Measurements from ENCODE around the gene ANKRD44. TPM values are rescaled to one million over a fixed set of nuclear protein-coding genes. Genes with fewer than 3 reads are reported as not detected.

Gene ANKRD44
- total and polyA plus RNA-seq, 2 of the 8 experiments (the other 6 are each of a cell fraction or from before 2014, with no cell fraction given) = 1.2 to 1.3 TPM

DNA sequence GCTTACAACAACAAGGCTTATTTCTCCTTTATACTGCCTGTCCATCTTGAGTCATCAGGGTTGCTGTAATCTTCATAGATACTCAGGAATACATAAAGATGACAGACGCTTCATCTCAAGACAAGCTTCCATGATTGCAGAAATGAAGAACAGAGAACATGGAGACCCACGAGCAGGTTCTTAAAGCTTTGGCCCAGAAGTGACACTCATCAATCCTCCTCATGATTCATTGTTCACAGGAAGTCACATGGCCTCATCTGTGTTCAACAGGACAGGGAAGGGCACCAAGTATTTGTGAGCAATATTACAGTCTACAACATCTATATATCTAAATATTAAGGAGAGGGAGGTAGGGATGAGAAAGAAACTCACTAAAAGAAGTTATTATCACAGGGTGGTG, 347.5 kb downstream of the ANKRD44 start (continued):
- TF ChIP-seq BACH1 (IDR thresholded peaks at IDR 0.05; ENCODE audit: low read length) = no peak

All from H1 (cell line).